ENCODE results near the gene HNRNPM.
"Not testable (repeated sequence)": the region's sequence is repeated elsewhere in the genome, so short reads cannot be mapped to it uniquely, and the experiment has no call there.

Gene HNRNPM, protein sequence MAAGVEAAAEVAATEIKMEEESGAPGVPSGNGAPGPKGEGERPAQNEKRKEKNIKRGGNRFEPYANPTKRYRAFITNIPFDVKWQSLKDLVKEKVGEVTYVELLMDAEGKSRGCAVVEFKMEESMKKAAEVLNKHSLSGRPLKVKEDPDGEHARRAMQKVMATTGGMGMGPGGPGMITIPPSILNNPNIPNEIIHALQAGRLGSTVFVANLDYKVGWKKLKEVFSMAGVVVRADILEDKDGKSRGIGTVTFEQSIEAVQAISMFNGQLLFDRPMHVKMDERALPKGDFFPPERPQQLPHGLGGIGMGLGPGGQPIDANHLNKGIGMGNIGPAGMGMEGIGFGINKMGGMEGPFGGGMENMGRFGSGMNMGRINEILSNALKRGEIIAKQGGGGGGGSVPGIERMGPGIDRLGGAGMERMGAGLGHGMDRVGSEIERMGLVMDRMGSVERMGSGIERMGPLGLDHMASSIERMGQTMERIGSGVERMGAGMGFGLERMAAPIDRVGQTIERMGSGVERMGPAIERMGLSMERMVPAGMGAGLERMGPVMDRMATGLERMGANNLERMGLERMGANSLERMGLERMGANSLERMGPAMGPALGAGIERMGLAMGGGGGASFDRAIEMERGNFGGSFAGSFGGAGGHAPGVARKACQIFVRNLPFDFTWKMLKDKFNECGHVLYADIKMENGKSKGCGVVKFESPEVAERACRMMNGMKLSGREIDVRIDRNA

DNA sequence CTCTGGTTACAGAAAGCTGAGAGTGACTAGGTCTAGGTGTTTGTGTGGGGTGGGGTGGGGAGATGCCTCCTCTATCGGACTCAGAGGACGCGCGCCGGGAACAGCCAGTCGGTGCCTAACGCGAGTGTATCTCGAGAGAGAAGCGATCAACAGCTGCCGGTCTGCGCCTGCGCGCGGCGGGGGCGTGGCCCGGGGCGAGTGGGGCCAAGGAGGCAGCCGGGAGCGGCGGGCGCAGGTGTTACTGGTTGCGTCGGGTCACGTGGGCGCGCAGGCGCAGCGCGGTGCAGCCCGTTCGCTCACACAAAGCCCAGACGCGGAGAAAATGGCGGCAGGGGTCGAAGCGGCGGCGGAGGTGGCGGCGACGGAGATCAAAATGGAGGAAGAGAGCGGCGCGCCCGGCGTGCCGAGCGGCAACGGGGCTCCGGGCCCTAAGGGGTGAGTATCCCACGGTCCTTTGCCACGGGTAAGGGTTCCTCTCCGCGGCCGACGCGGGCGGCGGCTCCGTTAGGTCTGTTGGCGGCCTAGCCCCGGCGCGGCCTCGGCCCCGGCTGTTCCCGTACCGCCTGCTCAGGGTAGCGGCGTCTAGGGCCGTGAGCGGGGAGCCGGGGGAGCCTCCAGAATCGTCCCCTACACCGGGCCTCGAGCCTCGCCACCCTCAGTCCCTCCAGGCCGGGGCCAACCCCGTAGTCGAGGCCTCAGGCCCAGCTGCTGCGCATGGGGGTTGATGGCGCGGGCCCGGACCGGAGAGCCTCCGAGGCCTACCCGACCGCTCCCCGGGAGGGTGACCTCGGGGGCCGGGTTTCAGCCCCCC, at the start of gene HNRNPM:
Gene HNRNPM, plus strand, starts transcription at position 299 of the 811 bp plus-strand sequence. Its CDS starts 24 bp downstream, at position 323.
- peak; percentile 100 for DNase-seq

DNA sequence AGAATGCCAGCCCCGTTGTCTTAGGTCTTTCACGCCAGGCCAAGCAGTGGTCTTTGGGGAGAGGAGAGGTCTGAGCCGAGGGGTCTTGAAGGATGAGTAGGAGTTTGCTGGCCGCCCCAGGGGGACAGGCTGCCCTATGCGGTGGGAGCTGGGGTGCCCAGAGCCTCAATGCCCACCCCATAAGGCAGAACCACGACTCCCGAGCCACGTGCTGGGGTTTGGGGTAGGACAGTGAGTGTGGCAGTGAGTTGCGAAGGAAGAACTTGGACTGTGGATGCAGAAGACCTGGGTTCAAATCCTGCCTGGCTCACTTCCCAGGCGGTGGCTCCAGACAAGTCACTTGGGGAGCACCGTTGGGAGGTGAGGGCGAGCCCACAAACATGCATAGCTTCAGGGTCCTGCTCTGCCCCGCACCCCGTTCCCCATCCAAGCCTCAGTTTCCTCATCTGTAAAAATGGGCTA, 49.1 kb upstream of the HNRNPM start:
- DNase-seq, result no peak

- DNase-seq, result no peak
Measured at GRCh38 chr19:8396185-8396562, 48.6 kb upstream of the HNRNPM start.

DNA sequence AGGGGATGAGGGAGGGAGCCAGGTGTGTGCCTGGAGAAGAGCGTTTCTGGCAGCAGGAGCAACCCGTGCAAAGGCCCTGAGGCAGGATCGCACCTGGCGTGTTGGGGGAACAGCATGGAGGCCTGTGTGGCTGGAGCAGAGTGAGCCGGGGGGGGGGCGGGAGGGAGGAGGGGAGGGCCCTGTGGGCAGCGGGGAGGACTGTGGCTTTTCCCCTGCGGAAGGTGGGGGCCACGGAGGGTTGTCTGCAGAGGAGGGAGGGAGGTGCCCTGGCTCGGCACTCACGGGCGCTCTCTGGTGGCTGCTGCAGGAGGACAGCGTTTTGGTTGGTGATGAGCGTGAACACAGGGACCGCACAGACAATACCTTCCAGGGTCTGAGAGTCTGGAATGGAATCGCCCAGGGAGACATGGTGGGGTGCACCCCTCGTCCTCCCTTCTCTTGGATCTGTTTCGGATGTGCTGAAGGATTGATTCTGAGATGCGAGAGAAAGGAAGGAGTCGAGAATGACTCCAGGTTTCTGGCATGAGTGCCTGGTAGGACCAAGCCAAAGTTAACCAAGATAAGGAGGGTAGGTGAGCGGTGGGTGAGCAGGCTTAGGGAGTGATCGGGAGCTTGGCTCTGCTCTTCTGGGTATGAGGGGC, 48.1 kb upstream of the HNRNPM start:
- DNase-seq, result peak; percentile 85

DNA sequence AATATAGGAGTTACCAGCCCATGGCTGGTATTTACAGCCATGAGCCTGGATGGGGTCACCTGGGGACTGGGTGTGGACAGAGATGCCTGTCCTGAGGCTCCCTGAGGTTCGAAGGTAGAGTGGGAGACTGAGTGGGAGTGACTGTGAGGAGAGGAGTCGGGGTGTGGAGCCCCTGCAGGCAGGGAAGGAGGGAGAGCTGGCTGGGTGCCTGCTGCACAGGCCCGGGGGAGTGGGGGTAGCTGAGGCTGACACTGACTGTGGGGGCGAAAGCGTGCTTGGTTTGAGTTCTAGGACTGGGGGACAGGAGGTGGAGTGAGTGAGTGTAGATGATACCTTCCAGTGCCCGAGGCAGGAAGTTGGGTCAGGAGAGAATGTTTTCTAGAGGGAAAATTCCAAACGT, 47.5 kb upstream of the HNRNPM start:
- no peak for DNase-seq

DNA sequence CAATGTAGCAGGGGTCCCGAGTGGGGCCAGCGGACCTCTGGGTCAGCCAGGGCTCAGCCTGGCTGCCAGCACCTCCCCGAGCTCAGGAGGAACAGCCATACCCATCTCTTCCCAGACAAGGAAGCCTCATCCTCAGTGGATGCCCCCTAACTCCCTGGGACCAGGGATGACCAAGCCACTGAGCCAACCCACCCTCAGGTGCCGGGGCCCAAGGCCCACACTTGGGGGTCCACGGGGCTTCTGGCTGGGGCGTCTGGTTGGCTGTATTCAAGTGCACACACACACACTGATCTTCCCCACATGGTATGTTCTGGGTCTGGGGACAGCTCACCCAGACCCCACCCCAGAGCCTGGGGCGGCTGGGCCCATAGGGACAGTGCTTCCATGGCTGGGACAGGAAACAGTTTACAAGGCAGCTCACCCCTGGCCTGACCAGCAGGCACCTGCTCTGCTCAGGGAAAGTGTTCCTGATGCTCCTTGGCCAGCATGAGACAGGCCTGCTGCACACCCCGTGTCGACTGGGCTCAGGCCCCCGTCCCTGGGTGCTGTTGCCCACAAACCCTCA, 46.9 kb upstream of the HNRNPM start:
- DNase-seq, result no peak

GRCh38 chr19:8398311-8398771, 46.4 kb upstream of the HNRNPM start:
- no peak for DNase-seq

GRCh38 chr19:8399681-8400188, 45.0 kb upstream of the HNRNPM start:
- no peak for DNase-seq

DNA sequence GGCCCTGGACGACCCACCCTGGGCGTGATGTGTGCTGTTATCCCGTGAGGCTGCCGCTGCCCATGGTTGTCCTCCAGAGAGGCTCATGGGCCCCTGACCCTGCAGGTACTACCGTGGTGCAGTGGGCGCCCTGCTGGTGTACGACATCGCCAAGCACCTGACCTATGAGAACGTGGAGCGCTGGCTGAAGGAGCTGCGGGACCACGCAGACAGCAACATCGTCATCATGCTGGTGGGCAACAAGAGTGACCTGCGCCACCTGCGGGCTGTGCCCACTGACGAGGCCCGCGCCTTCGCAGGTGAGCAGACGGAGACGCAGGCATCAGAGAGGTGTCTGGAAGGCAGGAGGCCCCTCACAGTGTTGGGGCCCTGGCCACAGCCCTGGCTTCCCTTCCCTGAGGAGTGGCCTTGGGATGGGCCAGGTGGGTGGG, 42.8 kb upstream of the HNRNPM start:
- DNase-seq, result no peak

GRCh38 chr19:8403098-8403819, 41.5 kb upstream of the HNRNPM start:
- DNase-seq, result no peak

DNA sequence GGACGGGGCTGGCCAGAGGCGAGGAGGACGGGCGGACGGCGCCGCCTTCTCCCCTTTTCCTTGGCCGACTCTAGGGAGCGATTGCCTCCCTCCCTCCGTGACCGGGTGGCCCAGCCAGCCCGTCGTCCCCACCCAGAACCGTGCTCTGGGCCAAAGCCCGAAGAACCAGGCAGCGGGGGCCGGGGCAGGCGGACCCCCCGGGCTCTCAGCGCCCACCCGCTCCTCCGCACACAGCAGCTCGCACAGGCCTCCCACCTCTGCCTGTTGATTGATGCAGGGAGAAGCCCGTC, 41.0 kb upstream of the HNRNPM start:
- no peak for DNase-seq

DNA sequence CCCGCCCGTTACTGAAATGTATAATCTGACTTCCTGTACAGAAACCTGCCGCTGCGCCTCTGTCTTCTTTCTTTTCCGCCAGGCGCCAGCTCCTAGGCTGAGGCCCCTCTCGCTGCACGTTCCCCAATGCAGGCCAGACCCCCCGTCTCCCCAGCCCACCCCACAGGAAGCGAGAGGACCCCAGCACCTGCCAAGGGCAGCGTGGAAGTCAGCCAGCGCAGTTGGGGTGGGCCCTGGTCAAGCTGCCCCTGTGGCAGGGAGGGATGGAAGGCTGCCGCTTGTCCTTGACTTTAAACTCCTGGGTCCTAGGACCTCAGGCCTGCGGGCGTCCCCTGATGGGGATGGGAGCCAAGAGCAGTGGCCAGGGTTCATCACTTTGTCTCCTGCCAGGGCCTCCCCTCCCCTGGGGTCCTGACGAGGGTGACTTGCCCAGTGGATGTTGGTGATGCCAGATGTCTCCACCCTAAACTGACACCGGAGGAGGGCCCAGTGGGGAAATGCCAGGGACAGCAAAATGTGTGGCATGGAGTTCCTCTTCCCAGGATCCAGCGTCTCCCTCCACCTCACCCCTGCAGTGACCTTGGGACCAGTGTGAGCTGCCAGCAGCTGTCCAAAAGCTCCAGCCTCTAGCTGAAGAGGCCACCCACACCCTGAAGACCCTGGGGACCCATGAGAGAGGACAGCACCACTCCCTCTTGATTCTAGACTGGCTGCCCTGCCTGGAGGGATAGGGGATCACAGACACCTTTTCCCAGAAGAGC, 40.2 kb upstream of the HNRNPM start:
- DNase-seq, result no peak

DNA sequence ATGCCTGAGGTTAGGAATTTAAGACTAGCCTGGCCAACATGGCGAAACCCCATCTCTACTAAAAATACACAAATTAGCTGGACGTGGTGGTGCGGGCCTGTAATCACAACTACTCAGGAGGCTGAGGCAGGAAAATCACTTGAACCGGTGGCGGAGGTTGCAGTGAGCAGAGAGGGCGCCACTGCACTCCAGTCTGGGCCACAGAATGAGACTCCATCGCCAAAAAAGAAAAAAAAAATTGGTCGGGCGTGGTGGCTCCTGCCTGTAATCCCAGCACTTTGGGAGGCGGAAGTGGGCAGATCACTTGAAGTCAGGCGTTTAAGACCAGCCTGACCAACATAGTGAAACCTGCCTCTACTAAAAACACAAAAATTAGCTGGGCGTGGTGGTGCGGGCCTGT, 34.1 kb upstream of the HNRNPM start:
- not testable (repeated sequence) for DNase-seq

DNA sequence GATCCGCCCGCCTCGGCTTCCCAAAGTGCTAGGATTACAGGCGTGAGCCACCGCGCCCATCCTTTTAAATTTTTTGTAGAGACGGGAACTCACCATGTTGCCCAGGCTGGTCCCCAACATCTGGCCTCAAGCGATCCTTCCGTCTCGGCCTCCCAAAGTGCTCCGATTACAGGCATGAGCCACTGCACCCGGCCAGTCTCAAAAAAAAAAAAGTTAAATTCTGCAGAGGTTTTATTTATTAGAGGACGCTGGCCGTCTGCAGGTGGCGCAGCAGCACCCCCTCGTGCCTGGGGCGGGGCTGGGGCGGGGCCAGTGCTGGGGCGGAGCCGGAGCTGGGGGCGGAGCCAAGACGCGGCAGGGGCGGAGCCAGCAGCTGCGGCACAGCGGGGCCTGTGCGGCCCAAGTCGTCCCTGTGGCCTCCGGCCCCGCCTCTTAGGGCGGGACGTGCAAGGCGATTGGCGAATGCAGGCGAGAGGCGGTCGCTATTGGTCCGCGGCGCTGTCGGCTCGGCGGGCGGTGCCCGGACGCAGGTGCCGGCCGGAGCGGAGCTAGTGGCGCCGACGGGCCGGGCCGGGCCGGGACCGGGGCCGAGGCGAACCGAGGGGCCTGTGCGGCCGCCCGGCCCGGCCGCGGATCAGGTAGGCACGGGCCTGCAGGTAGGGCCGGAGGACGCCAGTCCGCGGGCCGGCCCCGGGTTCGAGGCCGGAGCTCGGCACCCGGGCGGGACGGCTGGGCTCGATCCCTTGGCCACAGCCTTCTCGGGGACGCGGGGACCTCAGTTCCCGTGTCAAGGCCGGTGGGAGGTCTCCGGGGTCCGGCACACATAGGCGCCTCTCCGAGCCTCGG, 31.8 kb upstream of the HNRNPM start, which contains the start of gene MARCHF2:
Gene MARCHF2, plus strand, starts transcription at position 523 of the 846 bp plus-strand sequence. CDS start 8,536 bp downstream, outside the sequence.
- DNase-seq, result peak; percentile 98

DNA sequence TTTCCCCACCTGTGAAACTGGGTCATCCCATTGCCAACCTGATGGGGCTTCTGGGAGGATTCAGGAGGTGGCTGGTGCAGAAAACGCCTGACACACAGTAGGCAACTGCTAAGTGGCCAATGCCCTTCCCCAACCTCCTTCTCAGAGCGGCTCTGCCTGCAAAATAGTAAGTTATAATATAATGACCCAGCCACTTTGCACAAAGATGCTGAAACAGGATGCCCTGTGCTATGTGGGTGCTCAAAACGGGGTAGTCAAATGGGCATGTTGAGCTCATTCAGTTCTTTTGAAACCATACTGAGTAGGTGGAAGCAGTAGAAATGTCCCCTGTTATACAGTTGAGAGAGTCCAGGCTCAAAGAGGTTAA, 31.2 kb upstream of the HNRNPM start:
- DNase-seq, result no peak

DNA sequence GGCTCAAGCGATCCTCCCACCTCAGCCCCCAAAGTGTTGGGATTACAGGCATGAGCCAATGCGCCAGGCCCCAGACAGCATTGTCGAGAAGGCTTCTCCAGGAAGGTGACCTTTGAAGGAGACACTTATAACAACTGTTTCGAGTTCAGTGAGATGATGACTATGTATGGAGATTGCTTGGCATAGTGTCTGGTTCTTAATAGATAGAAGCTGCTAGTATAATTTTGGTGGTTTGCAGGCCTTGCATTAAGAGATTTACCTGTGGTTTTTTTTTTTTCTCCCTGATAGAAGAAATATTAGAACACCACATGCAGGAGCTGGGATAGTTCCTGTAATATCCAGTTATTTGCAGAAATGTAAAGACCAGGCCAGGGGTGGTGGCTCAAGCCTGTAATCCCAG, 28.0 kb upstream of the HNRNPM start:
- DNase-seq, result no peak

DNA sequence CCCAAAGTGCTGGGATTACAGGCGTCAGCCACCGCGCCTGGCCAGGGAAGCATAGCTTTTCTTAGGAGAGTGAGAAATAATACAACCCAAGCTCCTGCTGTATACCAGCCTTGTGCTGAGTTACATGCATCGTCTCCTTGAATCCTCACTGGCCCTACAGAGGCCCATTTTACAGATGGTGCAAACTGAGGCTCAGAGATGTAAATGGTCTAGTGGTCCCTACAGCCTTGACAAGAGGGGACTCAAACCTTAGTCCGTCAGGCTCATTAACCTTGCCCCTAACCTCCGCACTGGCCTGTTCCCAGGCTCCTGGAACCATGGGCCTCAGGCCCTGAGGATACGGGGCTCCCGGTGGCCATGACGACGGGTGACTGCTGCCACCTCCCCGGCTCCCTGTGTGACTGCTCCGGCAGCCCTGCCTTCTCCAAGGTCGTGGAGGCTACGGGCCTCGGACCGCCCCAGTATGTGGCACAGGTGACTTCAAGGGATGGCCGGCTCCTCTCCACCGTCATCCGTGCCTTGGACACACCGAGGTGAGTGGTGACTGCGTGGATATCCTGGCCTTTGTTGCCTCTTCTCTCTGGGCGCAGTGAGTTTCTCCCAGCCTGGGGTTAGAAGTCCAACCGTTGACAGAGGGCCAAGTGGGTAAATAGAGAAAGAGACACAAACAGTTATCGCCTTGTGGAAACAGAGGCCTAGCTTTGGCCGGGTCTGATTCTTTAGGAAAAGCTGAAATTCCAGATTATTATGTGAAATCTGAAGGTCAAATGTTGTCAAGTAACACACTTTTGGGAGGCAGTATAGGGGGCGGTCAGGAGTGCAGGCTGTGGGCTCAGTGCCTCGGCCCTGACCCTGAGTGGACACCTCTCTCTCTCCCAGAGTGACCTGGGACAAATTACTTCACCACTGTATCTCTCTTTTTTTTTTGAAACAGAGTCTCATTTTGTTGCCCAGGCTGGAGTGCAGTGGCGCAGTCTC, 23.0 kb upstream of the HNRNPM start:
- no peak for DNase-seq

DNA sequence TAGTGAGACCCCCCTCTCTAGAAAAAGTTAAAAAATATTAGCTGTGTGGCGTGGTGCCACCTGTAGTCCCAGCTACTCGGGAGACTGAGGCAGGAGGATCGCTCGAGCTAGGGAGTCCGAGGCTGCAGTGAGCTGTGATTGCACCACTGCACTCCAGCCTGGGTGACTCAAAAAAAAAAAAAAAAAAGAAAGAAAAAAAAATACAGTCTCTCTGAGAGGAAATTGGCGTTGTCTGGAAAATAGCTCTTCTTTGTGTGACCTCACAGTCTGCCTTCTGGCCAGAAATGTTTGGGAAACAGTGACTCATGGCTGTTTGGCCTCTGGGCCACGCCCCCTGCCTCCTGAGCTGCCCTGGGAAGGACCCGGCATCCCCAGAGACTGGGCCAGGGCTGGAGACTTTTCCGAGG, 21.0 kb upstream of the HNRNPM start:
- DNase-seq, result no peak

All from CD4-positive, alpha-beta T cell treated with Interleukin-21 for 1 hour (primary cell).